GM10248 (cell line): ENCODE measurements around the gene TP53RK.
"Not testable (repeated sequence)": the region's sequence is repeated elsewhere in the genome, so short reads cannot be mapped to it uniquely, and the experiment has no call there.

Source experiments
- CTCF ChIA-PET: fragments of 300-600 bp; sonication (Branson Sonifier 250); formaldehyde crosslinking; extraction: SDS; loops from one replicate; lab custom pipeline; 2021; ENCODE audit warnings: antibody characterized with exemption; lab: Yijun Ruan, JAX
- POLR2A ChIA-PET: fragments of 350-650 bp; sonication (Branson Sonifier 250); formaldehyde crosslinking; extraction: SDS; loops from one replicate; lab custom pipeline; 2020; ENCODE audit warnings: antibody characterized with exemption; lab: Yijun Ruan, JAX
- DNase-seq: peaks from one replicate; pipeline ENCODE4 v3.0.0; 2012; ENCODE audit errors: extremely low spot score
- TF ChIP-seq, protein P1 (sequence below): IDR thresholded peaks from 2 replicates; pipeline ENCODE4 v1.5.1; 2012; ENCODE audit warnings: mild to moderate bottlenecking, low read depth; ENCODE audit errors: extremely low read depth, missing control alignments, control extremely low read depth

TP53RK gene

DNA sequence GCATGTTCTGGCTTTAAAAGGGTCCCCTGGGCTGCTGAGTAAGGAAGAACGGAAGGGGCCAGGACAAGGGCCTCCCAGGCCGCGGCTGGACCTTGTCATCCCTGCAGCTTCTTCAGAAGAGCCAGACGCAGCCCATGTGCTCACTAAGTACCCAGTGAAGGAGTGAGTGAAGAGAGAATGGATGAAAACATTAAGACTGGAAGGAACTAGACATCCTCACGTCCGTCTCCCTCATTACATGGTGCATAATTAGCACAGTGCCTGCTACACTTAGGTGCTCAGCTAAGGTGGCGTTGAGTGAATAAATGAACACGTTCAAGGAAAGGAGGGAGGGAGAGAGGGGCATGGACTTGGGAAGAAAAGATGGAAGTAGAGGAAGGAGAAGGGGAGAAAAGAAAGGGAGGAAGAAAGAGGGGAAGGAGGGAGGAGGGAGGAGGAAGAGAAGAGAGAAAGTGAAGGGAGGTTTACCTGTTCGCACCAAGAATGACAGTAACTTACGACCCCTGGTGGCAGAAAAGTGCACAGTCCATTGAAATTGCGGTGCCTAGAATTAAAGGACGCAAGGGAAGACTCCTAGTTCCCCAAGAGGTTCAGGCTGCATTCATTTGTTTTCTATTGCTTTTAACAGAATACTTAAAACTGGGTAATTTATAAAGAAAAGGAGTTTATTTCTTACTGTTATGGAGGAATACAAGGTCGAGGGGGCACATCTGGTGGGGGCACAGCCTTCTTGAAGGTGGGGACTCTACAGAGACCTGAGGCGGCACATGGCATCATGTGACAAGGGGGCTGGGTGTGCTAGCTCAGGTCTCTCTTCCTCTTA lies 8.0 kb downstream of the TP53RK start:
- CTCF ChIA-PET = interaction anchor here (0.7 to 6.0 kb wide), 30 partner anchors 8 to 911 kb away, joined by 3 to 93 read pairs (median 4); partner anchors contain the start of genes OCSTAMP and TP53RK
- POLR2A ChIA-PET = no interaction called here
- TF ChIP-seq, protein P1, sequence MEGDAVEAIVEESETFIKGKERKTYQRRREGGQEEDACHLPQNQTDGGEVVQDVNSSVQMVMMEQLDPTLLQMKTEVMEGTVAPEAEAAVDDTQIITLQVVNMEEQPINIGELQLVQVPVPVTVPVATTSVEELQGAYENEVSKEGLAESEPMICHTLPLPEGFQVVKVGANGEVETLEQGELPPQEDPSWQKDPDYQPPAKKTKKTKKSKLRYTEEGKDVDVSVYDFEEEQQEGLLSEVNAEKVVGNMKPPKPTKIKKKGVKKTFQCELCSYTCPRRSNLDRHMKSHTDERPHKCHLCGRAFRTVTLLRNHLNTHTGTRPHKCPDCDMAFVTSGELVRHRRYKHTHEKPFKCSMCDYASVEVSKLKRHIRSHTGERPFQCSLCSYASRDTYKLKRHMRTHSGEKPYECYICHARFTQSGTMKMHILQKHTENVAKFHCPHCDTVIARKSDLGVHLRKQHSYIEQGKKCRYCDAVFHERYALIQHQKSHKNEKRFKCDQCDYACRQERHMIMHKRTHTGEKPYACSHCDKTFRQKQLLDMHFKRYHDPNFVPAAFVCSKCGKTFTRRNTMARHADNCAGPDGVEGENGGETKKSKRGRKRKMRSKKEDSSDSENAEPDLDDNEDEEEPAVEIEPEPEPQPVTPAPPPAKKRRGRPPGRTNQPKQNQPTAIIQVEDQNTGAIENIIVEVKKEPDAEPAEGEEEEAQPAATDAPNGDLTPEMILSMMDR = peak; percentile 87
- DNase-seq = peak; percentile 68

- ChIA-PET CTCF (interaction anchor here (0.7 to 6.0 kb wide), 27 partner anchors 8 to 910 kb away, joined by 3 to 93 read pairs (median 4); partner anchors contain the start of genes OCSTAMP and TP53RK), POLR2A (no interaction called here)
- TF ChIP-seq, protein P1 = no peak
- DNase-seq = no peak
Observed at GRCh38 chr20:46680684-46681031, 8.6 kb downstream of the TP53RK start.

DNA sequence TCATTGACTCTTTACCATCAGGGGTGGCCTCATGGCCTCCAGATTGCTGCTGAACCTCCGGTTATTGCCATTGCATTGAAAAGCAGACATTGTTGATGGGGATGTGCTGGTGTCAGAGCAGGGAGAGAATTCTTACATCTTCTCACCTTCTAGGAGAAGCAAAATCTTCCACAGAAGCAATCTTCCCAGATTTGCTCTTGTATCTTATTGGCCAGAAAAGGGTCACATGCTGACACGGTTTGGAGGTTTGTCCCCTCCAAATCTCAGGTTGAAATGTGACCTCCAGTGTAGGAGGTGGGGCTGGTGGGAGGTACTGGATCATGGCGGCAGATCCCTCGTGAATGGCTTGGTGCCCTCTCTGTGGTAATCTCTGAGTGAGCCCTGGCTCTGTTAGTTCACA lies 10.7 kb downstream of the TP53RK start:
- DNase-seq = no peak
- CTCF ChIA-PET = interaction anchor here (1.2 to 6.0 kb wide), 4 partner anchors 11 to 157 kb away, joined by 3 to 93 read pairs (median 24); partner anchors contain the start of gene TP53RK
- TF ChIP-seq, protein P1 = no peak
- POLR2A ChIA-PET = no interaction called here

GRCh38 chr20:46677608-46678007 lies 11.6 kb downstream of the TP53RK start:
- DNase-seq = no peak
- ChIA-PET POLR2A (no interaction called here), CTCF (interaction anchor here (1.6 to 2.0 kb wide), 2 partner anchors 15 to 157 kb away, joined by 3 to 9 read pairs; no protein-coding TSS in a partner anchor)
- TF ChIP-seq, protein P1 = no peak

GRCh38 chr20:46676649-46677316 lies 12.5 kb downstream of the TP53RK start:
- DNase-seq = not testable (repeated sequence)
- POLR2A ChIA-PET = interaction anchor here (0.6 kb wide), 1 partner anchor 14 kb away, joined by 8 read pairs; no protein-coding TSS in a partner anchor
- CTCF ChIA-PET = interaction anchor here (1.6 to 2.0 kb wide), 2 partner anchors 15 to 157 kb away, joined by 3 to 9 read pairs; no protein-coding TSS in a partner anchor

DNA sequence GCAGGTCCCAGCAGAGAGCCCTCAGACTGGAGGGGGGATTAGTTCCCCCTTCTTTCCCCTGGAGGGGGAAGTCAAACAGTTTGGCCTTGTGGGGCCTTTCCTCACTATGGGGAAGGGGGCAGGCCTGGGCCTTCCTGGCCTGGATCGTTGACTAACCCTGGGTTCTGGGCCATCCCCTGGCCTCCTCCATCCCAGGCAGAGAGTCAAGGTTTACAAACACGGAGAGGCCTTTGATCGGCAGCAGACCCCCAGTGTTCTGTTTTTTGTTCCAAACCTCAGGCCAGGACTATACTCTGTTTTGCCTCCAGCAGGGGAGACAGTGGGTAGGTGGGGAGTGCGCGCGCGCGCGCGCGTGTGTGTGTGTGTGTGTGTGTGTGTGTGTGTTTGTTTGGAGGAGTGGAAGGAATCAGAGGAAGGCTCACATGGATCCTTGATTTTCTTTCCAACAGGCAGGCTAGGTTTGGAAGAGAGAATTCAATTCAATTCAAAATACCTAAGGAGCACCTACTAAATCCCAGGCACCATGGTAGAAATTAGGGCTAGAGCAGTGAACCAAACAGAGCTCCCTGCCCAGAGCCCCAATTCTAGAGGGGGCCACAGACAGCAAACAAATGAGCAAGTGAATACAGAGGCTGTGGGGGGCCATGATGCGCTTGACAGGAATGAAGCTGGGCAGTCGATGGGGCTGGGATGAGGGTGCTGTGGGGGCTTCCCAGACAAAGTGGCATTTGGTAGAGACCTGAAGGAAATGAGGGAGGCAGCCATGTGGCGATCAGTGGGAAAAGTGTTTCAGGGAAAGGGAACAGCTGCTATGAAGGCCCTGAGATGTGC lies 14.8 kb downstream of the TP53RK start:
- TF ChIP-seq, protein P1 = no peak
- DNase-seq = no peak
- POLR2A ChIA-PET = no interaction called here
- CTCF ChIA-PET = no interaction called here
